HG03103 (cell line): ENCODE results near the gene CTRB1.
"Not testable (repeated sequence)": the region's sequence is repeated elsewhere in the genome, so short reads cannot be mapped to it uniquely, and the experiment has no call there.

ENCODE experiments used
- ATAC-seq: cut with Tn5 transposase; IDR thresholded peaks from one replicate; pipeline ENCODE4 v1.9.1; 2021; ENCODE audit warnings: low read depth; ENCODE audit not compliant: unreplicated experiment

CTRB1 gene

DNA sequence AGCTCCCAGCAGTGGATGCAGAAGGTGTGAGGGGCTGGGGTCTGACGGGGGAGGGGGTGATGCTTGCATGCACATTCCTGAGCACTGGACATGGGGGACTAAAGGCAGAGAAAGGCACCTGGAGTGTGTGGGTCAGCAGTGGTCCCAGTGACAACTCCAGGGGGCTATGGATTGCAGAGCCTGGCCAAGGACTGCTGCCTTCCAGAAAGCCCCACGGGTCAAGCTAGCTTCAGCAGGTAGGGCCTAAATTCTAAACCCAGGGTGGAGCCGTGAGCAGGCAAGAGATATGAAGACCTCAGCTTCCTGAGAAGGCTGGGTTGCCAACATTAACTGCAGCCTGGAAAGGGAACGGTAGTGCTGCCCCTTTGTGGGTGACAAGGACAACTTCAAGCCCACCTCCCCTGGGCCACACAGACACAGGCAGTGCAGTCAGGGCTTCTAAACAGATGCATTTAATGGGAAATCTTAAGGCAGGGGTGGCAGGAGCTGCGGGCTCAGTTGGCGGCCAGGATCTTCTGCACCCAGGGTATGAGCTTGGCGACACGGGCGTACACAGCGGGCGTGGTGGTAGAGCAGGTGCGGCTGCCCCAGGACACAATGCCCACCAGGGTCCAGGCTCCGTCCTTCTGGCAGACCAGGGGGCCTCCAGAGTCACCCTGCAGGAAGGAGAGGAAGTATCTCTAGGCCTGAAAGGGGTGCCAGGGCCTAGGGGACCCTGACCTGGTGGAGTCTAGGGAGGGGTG lies 14.9 kb upstream of the CTRB1 start:
- no peak for ATAC-seq

DNA sequence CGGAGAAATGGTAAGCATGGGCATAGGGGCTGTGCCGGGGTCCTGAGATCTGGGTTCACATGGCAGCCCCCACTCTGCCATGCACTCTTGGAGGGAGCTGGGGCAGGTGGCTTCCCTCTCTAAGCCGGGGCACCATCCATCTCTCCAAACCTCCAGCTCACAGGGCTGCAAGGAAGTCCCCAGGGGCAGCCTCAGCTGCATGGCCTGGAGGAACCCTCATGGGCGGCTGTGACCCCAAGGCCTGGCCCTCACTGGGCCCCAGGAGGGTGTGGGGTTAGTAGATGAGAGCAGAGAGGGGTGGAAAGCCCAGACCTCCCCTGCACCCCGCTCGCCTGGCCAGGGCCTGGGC lies 14.4 kb upstream of the CTRB1 start:
- no peak for ATAC-seq

DNA sequence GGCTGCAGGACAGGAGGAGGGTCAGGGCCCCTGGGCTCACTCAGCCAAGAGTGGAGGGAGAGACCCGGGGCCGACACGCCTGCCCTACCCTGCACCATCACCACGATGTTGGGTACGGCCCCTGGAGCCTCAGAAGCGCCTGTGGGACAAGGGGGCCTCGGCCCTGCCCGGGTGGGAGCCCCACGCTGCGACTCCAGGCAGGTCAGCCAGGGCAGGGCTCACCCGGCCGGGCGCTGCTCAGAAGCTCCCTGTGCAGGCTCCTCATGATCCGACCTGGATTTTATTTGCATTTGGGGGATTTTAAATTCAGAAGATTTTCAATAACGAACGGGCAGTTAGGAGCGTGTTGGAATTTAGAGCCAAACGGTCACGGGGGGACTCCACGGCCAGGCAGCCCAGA lies 13.9 kb upstream of the CTRB1 start:
- ATAC-seq: not testable (repeated sequence)

DNA sequence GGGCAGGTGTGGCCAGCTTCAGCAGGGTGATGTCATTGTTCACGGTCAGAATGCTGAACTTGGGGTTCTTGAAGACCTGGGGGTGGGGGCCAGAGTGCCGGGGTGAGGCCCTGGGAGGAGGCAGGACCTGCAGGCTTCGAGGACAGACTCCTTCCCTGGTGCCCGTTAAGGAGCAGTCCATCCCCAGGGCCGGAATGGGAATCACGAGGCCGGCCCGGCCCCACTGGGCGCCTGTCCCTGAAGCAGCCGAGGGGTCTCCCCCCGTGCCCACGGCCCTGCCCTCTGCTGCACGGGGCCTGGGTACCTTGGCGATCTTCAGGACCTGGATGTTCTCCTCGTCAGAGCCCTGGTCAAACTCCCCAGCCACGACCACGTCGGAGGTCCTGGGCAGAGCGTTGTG lies 13.3 kb upstream of the CTRB1 start:
- not testable (repeated sequence) for ATAC-seq

DNA sequence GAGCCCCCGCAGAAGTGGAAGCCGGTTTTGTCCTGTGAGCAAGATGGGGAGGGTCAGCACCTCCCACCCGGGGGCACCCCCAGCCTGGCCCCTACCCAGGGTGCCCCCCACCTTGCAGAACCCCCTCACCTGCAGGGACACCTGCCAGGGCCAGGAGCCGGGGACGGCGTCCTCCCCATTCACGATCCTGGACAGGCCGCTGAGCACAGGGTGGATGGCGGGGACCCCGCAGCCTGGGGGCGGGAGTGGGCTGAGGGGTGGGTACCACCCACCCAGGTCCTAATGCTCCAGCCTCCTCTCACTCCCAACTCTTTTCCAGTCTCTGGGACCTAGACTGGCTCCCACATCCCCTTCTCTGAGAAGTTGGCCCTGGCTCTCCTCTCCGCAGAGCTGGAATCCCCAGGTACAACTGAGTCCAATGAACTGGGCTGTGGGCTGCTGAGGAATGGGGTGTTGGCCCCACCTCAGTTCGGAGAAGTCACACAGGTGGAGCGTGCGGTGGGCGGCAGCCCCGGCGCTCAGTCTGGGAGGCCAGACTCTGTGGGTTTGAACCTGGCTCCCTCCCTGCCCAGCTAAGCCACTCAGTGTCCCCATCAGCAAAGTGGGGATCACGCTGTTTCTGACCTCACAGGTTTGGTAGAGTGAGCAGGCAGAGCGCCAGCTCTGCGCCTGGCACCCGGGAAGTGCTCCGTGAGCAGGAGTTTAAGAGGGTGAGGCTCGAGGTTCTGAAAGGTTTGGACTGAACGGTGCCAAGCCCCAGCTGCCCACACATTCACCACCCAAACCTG lies 12.6 kb upstream of the CTRB1 start:
- not testable (repeated sequence) for ATAC-seq

DNA sequence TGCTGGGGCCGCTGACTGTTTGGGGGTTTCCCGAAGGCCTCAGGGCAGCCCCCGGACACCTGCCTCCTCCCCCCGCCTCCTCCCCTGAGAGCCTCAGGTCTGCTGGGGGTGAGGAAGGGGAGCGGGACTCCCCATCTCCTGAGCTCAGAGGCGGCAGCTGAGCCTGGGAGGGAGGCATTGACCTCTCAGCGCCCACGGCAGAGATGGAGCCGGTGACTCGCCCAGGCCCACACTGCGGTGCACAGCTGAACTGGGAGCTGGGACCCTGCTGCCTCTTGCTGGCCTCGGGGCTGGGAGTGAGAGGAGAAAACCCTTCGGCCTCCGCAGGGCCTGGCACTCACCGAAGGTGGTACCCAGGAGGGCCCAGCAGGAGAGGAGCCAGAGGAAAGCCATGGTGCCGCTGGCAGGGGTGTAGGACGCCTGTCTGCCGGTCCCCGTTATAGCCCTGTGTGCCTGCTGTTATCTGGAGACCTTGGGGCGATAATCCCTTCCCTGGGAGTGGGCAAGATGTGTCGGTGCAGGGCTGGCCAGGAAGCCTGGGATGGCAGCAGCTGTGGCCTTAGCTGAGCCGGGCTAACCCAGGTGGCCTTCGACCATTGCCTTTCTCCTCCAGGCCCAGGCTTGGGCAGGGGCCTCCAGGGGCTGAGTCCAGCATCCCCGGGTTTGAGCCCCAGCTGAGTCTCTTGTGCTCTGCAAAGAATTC lies 11.9 kb upstream of the CTRB1 start, which contains the start of gene CTRB2:
TSS of gene CTRB2 (minus strand) at position 413 of the 703 bp plus-strand sequence. CDS start at position 393, 20 bp downstream.
- ATAC-seq: no peak

DNA sequence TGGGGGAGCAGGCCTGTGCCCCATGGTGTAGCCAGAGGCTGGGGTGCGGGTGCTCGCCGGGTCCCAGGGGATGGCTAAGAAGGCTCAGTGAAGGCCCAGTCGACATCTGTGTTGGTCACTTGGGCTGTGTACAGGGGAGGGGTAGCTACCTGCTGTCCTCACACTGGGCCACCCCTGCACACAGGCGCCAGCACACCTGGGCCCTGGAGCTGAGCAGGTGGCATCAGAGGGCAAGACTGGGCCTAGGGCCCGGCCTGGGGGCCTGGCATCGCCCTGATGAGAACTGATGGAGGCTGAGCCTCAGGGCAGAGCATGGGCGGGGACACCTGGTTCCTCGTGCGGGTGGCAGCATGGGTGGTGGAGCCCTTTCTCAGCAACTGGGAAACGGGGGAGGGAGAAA lies 11.0 kb upstream of the CTRB1 start:
- ATAC-seq: no peak

DNA sequence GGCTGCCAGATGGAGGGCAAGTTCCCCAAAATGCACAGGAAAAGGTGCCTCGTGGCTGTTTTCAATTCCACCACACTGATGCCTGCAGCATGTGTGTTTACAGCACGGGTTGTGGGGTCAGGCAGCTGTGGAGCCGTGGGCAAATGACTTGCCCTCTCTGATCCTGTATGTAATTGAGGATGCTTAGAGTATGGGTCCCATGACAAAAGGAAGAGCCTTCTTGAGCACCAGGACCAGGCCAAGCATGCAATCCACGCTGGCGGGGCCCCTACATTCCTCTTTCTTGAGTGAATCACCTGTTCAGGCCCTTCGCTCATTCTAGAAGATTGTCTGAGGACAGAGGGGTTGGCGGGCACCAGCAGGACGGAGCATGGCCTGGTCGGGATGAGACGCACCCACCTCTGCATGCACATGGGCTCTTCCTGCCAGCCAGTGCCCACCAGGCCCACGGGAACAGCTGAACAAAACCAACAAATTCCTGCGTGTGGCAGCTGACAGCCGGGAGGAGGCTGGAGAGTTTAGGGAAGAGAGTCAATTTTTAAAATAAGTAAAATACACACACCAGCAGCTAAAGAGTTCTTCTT lies 10.5 kb upstream of the CTRB1 start:
- ATAC-seq: no peak

DNA sequence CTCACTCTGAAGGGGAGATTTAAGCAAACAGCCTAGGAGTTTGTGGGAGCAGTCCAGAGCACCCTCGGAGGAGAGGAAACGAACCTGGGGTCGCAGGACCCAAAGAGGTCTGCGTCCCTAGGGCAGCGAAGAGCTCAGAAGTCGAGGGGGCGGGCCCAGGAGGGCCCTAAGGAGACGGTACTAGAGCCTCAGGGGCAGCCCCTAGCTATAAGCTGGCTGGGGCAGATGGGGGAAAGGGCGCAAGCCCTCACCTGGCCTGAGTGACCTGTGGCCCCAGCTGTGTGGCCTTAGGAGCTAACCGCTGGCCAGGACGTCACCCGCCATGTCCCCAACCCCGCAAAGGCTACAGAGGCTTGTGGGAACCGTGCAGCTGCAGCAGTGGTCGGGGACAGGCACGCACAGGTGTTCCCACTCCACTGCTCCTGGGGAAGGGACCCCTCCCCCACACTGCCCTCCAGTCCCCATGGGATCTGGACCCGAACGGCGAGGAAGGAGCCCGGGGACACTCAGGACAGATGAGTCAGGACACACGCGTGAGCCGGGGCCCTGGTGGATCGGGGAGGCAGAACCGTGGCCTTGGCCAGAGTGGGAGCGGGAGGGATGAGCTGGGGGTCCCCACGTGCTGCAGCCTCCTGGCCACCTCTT lies 9.8 kb upstream of the CTRB1 start:
- no peak for ATAC-seq

DNA sequence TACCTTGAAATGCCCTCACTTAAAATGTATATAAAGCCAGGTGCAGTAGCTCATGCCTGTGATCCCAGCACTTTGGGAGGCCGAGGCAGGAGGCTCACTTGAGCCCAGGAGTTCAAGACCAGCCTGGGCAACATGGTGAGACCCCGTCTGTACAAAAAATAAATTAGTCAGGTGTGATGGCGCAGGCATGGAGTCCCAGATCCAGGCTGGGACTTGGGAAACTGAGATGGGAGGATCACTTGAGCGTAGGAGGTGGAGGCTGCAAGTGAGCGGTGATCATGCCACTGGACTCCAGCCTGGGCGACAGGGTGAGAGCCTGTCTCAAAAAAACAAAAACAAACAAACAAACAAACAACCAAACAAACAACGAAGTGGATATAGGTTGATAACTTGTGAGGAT lies 9.3 kb upstream of the CTRB1 start:
- not testable (repeated sequence) for ATAC-seq

DNA sequence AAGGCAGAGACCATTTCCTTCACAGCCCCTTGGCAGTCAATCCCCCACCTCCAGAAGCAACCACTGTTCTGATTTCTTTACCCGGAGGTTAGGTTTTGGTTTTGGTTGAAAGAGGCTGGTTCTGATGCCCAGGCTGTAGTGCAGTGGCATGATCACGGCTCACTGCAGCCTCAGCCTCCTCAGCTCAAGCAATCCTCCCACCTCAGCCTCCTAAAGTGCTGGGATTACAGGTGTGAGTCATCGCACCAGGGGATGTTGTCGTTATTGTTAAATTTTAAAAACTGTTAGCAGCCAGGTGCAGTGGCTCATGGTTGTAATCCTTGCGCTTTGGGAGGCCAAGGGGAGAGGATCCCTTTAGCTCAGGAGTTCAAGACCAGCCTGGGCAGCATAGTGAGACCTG lies 8.8 kb upstream of the CTRB1 start:
- ATAC-seq: no peak

DNA sequence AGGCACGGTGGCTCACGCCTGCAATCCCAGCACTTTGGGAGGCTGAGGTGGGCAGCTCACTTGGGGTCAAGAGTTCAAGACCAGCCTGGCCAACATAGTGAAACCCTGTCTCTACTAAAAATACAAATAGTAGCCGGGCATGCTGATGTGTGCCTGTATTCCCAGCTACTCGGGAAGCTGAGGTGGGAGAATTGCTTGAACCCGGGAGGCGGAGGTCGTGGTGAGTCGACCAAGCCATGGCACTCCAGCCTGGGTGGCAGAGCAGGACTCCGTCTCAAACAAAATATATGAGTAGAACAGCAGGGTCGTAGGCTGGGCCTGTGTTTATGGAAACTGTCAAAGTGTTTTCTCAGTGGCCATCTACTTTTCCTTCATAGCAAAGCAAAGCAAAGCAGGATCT lies 7.5 kb upstream of the CTRB1 start:
- ATAC-seq: not testable (repeated sequence)

DNA sequence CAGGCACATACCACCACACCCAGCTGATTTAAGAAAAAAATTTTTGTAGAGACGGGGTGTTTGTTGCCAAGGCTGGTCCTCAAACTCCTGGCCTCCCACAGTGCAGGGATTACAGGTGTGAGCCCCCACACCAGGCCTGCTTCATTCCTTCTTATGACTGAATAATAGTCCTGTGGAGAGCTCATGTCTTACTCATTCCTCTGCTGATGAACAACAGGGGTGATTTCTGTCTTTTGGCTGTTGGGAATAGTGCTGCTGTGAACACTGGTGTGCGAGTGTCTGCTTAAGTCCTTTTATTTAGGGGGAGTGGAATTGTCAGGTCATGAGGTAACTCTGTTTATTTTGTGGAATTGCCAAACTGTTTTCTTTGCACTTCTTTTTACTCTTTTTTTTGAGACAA lies 2.7 kb upstream of the CTRB1 start:
- no peak for ATAC-seq

DNA sequence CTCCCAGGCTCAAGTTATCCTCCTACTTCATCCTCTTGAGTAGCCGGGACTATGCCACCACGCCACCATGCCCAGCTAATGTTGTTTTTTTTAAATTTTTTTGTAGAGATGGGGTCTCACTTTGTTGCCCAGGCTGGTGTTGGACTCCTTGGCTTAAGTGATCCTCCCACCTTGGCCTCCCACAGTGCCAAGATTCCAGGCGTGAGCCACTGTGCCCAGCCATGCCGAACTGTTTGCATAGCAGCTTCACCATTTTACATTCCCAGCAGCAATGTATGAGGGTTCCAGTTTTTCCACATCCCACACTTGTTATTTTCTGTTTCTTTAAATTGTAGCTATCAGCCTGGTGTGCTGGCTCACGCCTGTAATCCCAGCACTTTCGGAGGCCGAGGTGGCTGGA lies 2.2 kb upstream of the CTRB1 start:
- ATAC-seq: no peak

DNA sequence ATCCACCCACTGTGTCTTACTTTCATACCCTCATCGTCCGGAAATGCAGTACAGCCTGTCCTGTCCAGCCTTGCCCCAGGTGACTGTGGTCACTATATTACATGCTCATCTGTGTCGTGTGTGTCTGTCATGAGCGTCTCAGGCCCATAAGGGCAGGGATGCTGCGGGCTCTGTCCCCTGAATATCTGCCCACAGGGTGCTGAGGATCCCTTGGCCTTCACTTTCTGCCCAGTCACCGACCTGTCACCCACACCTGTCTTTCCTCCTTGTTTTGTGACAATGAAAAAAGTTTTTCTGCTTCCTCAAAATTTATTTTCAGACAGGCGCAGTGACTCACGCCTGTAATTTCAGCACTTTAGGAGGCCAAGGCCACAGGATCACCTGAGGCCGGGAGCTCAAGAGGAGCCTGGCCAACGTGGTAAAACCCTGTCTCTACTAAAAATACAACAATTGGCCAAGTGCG lies 1.4 kb upstream of the CTRB1 start:
- ATAC-seq: no peak

DNA sequence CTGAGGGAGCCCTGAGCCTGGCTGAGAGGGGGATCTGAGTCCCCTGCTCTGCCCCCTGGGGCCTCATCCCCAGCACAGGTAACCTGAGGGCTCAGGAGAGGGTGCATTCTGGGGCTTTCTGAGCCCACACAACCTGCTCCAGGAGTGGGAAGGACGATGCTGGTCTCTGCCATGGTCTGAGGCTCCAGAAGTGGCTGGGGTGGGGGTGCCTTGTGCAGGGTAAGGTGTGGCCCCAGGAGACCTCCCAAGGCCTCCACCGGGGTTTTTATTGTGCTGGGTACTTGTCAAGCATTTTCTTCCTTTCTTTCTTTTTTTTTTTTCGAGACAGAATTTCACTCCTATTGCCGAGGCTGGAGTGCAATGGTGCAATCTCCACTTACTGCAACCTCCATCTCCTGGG lies 300 bp downstream of the CTRB1 start:
- ATAC-seq: no peak

DNA sequence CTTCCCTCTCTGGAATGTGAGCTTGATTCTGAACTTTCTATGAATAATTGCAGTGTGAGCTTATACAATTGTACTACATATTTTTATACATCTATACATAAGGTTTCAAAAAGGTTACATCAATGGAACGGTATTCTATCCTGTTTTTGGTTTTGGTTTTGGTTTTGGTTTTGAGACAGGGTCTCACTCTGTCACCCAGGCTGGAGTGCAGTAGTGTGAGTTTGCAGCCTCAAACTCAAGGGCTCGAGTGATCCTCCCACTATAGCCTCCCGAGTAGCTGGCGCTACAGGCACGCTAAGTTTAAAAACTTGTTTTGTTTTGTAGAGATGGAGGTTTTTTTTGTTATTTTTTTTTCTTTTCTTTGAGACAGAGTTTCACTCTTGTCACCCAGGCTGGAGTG lies 1.1 kb downstream of the CTRB1 start:
- ATAC-seq: no peak

DNA sequence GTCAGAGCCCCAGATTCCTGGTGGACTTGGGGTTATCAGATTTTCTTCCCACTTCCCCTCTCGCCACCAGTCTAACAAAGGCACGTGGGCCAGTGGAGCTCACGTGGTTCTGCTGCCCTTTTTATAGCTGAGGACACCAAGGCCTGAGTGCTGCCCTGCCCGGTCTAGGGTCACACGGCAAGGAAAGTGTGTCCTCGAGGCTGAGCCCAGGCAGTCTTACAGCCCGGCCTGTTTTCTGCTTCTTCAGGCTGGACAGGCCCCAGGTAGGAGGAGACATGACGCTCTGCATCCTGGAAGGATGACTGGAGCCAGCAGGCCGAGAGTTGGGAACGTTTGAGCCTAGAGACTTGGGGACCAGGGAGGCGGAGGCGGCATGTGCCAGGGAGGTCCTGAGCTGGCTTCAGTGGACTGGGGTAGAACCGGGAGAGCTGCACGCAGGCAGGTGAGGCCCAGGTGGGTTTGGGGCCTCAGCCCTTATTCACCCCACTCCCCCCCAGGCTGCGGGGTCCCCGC lies 3.5 kb downstream of the CTRB1 start:
- no peak for ATAC-seq

DNA sequence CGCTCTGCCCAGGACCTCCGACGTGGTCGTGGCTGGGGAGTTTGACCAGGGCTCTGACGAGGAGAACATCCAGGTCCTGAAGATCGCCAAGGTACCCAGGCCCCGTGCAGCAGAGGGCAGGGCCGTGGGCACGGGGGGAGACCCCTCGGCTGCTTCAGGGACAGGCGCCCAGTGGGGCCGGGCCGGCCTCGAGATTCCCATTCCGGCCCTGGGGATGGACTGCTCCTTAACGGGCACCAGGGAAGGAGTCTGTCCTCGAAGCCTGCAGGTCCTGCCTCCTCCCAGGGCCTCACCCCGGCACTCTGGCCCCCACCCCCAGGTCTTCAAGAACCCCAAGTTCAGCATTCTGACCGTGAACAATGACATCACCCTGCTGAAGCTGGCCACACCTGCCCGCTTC lies 4.3 kb downstream of the CTRB1 start:
- ATAC-seq: not testable (repeated sequence)
